ENCODE measurements around the gene ALG12.

DNA sequence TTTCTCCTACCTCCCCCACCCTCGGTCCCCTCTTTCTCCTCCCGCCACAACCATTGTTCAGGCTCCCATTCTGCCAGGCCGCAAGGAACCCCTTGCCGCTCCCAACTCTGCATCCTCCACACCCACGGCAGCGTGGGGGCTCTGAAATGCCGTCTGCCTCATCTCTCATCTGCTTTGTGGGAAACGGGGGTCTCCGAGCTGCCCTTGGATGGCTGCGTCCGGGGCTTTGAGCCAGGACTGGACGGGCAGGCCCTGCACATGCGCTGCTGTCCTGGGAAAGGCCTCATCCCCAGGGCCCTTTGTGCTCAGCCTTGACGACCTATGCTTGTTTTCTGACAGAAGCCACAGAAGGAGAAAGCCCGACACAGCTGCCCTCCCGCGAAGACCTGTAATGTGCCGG lies 8.7 kb upstream of the ALG12 start:
- no peak for TF ChIP-seq EZH2 (IDR thresholded peaks at IDR 0.05; ENCODE audit: insufficient read depth, poor library complexity, severe bottlenecking)
- TF ChIP-seq EZH2phosphoT487 (IDR thresholded peaks at IDR 0.05; ENCODE audit: insufficient read depth, low read depth), result no peak

Data from GM23248 (cell line).